ENCODE data around the gene ACBD3.

ACBD3 gene

DNA sequence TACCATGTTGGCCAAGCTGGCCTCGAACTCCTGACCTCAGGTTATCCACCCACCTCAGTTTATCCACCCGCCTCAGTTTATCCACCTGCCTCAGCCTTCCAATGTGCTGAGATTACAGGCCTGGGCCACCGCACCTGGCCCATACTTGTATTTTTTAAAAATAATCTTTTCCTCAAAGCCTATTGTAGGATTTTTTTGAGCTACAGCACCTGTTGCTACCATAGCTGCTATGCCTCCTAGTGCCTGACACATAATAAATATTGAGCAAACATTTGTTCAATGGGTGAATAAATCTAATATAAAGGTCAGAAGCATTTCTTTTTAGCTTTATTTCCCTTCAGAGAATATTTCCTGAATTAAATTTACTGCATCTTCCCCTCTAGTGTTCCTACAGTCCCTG is 15.7 kb upstream of the ACBD3 start:
- in situ Hi-C loops (cut with MboI; ENCODE audit: low sequenced_read_pairs), result no loop called here

DNA sequence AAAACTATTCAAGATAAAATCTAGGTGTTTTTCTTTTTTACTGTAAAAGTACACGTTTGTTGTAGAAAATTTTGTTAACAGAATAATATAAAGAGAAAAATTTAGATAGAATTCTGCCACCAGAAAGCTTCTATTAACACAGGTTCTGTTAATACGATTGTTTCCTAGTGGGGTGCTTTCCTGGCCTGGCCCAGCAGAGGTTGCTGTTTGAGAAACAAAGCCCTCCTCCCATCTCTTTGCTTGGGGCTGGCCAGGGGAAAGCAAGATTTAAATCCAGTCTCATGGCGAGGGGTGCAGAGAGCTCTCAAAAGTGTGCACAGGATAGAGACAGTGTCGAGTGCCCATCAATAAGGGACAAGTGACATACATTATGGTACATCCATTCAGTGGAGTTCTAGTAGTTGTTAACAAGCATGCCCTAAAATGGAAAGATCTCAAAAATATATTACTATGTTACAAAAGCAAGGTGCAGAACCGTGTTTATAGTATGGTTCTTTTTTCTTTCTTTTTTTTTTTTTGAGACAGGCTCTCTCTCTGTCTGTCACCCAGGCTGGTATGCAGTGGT is 14.6 kb upstream of the ACBD3 start:
- in situ Hi-C loops (cut with MboI; ENCODE audit: low sequenced_read_pairs), result no loop called here

DNA sequence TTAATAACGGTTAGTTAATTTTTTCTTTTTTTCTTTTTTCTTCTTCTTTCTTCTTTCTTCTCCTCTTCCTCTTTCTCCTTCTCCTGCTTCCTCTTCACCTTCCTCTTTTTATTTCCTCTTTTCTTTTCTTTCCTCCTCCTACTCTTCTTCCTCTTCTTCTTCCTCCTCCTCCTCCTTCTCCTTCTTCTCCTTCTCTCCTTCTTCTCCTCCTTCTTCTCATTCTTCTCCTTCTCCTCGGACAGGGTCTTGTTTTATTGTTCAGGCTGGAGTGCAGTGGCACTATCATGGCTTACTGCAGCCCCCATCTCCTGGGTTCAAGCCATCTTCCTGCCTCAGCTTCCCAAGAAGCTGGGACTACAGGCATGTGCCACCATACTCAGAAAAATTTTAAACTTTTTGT is 13.4 kb upstream of the ACBD3 start:
- in situ Hi-C loops (cut with MboI; ENCODE audit: low sequenced_read_pairs), result no loop called here

DNA sequence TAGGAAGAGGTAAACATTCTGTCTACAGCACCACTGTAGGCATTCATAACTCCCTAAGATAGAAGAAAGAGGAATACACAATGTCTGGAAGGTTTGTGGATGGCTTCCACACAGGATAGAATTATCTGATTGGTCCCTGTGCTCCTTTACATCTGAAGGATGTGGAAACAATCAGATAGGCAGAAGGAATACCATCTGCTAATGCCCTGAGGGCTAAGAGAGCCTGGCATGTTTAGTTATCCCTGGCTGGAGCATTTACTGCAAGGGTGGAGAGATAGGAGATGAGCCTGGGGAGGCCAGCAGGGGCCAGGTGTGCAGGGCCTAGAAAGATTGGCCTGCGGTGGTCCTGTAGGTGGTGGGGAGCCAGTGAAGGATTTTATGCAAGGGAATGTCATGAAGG is 8.6 kb upstream of the ACBD3 start:
- in situ Hi-C loops (cut with MboI; ENCODE audit: low sequenced_read_pairs), result no loop called here

DNA sequence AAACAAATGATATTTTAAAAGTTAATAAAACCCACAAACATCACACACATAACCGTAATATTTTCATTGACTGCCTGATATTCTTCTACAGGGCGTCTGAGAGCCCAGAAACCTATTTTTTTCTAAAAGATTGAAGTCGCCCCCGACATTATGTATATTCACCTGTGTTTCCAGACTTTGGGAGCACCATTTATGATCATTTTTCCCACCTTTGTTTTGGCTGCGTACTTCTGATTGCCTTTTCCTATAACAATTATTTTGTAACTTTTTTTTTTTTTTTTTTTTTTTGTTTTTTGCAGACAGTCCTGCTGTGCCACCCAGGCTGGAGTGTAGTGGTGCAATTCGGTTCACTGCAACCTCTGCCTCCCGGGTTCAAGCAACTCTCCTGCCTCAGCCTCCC is 839 bp upstream of the ACBD3 start:
- in situ Hi-C loops (cut with MboI; ENCODE audit: low sequenced_read_pairs), result no loop called here

DNA sequence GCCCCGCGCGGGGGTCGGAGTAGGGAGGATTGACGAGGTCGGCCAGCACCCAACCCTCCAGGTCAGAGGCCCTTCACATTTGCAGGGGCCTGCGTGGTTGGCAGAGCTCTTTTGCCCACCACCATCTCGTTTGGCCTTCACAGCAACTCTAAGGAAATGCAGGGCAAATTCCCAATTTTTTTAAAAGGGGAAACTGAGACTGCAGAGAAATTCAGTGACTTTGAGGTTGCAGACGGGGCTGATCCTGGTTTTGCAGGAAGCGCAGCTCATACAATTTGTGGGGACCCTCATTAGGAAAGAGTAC is 430 bp upstream of the ACBD3 start:
- in situ Hi-C loops (cut with MboI; ENCODE audit: low sequenced_read_pairs), result no loop called here

DNA sequence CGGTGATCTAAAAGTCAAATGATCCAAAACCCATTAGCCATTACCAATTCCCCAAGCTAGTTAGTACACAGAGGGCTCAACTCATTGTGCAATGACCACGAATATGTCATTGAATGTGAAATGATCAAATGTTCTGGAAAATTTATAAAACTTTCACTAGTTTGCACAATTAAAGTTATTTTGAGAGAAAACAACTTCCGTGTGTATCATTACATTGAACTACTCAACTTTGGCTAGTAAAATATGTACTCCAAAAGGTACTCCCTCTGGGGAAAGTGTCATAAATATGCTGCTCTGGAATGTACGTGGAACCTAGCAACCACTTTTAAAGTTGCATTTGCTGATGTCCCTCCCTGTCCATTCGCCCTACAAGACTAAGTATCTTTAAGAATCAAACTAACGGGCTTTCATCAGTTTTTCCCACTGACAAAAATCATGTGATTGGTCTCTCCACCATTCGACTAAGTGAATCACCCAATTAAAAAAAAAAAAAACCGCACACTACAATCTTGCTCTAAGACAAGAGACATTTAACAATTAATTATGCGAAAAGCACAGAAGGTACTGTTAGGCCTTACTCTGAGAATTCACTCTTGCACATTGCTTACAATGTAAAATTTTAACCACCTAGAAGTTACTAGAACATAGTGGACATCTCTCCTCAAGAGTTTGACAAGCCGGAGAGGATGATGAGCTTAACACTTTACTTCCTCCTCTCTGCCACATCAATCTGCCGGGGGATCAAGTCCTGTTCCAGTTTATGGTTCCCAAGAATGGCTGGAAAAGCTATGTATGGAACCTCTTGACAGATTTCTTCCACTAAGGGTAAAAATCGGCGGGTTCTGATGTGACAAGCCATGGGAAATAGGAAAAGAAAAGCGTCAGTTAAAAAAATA is 1.2 kb downstream of the ACBD3 start:
- in situ Hi-C loops (cut with MboI; ENCODE audit: low sequenced_read_pairs), result no loop called here

DNA sequence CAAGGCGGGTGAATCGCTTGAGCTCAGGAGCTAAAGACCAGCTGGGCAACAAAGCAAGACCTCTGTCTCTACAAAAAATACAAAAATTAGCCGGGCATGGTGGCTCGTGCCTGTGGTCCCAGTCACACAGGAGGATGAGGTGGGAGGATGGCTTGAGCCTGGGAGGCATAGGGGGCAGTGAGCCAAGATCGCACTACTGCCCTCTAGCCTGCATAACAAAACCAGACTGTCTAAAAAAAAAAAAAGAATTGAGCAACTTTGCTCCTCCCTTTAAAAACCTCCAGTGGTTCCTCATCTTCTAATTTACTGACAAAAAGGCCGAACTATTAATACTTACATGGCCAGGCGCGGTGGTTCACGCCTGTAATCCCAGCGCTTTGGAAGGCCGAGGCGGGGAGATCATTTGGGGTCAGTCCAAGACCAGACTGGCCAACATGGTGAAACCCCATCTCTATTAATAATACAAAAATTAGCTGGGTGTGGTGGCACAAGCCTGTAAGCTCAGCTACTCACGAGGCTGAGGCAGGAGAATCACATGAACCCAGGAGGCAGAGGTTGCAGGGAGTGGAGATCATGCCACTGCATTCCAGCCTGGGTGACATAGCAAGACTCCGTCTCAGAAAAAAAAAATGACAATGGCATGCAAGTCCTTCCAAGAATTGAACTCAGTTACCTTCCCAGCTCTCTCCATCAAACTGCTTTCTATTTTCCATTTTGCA is 4.4 kb downstream of the ACBD3 start:
- in situ Hi-C loops (cut with MboI; ENCODE audit: low sequenced_read_pairs), result no loop called here

DNA sequence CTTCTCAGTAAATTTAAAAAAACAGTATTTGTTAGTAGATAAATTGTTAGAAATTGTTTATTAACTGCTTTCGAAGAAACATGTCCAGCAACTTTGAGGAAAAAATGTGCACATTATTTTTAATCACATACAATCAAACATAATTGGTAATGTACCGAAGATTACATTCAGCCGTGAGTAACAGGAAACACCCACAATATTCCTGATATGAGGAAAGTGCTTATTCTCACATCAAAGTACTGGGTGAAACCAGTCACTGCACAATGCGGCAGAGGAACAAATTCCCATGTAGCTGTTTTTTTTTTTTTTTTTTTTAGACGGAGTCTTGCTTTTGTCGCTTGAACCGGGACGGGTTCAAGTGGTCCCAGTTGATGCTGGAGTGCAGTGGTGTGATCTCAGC is 9.7 kb downstream of the ACBD3 start:
- in situ Hi-C loops (cut with MboI; ENCODE audit: low sequenced_read_pairs), result no loop called here

DNA sequence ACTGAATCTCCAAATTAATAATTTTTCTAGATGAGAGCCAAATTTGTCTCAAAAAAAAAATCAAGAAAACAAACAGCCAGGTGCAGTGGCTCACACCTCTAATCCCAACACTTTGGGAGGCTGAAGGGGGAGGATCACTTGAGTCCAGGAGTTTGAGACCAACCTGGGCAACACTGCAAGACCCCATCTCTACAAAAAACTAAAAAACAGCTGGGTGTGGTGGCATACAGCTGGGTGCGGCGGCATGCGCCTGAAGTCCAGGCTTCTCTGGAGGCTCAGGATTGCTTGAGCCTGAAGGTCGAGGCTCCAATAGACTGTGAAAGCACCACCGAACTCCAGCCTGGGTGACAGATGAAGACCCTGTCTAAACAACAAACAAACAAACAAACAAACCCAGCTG is 14.0 kb downstream of the ACBD3 start:
- in situ Hi-C loops (cut with MboI; ENCODE audit: low sequenced_read_pairs), result no loop called here

DNA sequence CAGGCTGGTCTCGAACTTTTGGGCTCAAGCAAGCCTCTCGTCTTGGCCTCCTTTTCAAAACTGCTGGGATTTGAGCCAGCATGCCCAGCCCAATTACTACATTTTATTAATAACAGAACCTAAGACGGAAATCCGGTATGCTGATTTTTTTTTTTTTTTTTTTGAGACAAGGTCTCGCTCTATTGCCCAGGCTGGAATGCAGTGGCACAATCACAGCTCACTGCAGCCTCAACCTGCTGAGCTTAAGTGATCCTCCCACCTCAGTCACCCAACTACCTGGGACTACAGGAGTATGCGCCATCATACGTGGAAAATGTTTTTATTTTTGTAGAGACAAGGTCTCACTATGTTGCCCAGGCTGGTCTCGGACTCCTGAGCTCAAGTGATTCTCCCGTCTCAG is 20.2 kb downstream of the ACBD3 start:
- in situ Hi-C loops (cut with MboI; ENCODE audit: low sequenced_read_pairs), result no loop called here

DNA sequence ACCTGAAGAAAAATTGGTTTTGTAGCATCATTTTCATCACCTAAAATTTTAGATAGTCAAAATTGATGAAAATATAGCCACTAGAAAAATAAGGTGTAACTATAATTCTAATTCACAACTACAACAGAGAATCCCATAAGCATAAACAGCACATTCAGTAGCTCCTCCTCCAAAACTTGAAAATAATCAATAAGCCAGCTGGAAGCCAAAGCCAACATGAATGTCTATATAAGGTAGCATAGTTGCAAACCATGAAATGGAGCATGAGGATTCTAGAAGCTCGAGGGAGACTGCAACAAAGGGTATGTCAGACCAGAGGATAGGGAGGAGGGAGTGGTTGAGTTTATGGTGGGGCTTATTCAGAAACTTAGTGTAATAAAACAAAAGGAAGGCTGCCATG is 22.4 kb downstream of the ACBD3 start:
- in situ Hi-C loops (cut with MboI; ENCODE audit: low sequenced_read_pairs), result no loop called here

DNA sequence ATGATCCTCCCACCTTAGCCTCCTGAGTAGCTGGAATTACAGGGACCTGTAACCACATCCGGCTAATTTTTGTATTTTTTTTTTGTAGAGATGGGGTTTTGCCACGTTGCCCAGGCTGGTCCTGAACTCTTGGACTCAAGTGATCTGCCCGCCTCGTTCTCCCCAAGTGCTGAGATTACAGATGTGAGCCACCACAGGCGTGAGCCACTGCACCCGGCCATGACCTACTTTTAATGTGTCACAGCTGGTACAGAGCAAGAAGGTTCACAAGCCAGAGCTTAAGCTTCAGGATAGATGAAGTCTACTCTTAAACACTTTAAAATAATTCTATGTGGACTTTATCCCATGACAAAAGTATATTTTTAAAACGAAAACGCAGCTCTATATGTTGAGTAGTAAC is 23.6 kb downstream of the ACBD3 start:
- in situ Hi-C loops (cut with MboI; ENCODE audit: low sequenced_read_pairs), result no loop called here

DNA sequence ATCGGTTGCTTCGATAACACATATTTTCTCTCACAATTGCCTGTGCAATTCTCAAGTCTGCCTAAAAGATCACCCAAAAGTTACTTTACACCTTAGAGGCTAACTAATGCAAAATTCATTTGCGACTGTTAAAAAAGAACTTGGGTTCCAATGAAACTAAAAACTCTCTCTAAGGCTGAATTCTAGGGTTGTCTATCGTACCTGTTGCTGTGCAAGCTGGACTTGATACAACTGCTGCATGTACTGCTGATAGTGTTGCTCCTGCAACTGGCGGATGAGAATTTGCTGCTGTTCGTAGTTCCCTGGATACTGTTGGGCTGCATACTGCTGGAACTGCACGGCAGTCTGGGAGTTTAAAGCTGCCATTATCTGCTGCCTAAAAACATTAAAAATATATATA is 27.6 kb downstream of the ACBD3 start:
- in situ Hi-C loops (cut with MboI; ENCODE audit: low sequenced_read_pairs), result no loop called here

DNA sequence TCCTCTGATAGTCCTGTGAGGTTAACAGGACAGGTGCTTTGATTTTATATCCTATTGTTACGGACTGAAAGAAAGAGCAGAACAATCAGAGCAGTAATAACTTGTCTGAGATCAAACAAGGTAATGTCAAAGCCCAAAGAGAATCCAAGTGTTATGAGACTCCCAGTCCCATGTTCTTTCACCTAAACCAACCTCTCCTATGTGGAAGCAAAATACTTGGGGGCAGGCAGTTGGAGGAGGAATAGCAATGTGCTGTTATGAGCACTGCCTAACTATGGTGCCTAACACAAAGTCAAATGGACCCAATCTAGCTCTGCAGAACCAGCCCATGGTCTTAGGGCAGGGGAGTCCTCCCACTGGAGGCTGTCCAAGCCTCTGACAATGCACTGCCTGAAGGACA is 28.1 kb downstream of the ACBD3 start:
- in situ Hi-C loops (cut with MboI; ENCODE audit: low sequenced_read_pairs), result no loop called here

DNA sequence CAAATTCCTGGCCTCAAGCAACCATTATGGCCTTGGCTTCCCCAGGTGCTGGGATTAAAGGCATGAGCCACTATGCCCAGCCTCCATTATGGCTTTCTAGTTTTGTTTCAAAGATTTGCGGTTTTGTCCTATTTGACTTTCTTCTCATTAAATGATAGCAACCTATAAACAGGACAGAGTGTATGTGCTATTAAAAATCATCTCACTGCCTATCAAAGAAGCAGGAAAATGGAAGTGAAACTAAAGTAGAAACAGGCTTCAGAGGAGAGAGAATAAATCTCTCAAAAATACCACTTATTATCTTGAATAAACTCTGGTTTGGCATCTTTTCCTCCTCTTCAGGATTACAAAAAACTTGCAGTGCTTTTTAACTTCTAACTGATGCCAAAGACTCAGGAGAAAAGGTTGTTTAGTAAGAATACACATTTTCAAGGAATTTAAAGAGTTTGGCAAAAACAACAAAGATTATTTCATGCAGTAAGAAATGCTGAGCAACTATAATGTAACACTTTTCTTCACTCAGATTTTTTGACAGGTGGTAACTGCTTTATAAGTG is 28.7 kb downstream of the ACBD3 start:
- in situ Hi-C loops (cut with MboI; ENCODE audit: low sequenced_read_pairs), result no loop called here

DNA sequence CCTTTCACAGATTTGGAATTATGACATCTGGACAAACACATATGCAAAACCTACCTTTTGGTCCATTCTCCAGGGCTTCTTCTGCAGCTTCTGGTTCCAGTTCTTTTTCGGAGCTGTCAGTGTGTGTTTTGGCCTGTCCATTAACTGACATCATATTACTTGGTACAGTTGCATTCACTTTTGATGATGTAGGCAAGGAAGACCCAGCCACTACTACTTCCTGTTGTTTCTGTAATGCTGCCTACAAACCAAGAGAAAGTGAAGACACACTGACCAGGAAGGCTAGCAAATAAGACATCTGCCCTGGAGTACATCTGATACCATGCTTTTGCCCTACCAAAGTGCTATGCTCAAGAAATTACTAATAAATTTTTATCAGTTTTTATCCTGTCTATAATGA is 31.9 kb downstream of the ACBD3 start:
- in situ Hi-C loops (cut with MboI; ENCODE audit: low sequenced_read_pairs), result no loop called here

DNA sequence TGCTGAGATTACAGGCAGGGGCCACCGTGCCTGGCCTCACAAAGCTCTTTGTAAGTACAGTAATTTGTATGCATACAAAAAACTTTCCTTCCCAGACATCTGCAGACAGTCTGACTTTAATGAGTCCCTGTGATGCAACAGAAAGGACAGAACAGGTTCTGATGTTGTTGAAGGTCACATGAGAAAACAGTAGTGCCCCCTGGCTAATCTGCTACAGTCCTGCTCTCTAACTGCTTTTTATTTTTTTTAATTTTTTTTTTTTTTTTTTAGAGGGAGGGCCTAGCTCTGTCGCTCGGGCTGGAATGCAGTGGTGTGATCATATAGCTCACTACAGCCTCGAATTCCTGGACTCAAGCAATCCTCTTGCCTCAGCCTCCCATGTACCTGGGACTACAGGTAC is 36.7 kb downstream of the ACBD3 start:
- in situ Hi-C loops (cut with MboI; ENCODE audit: low sequenced_read_pairs), result no loop called here

DNA sequence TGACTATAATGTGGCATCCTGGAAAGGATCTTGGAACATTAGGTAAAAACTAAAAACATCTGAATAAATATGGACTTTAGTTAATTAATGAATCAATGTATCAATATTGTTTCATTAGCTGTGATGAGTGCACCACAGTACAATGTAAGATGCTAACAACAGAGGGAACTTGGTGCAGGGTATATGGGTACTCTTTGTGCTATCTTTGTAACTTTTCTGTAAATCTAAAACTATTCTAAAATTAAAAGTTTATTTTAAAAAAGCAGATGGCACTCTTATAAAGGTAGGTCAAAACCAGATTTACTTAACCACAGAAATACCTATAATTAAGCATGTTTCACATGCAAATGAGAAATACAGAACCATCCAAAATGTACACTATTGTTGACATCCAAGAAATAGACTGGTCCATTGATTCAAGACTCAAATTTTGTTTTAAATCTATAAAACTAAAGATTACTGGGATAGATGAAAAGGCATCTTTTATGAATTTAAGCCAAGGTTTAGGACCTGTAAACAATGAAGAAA is 38.4 kb downstream of the ACBD3 start:
- in situ Hi-C loops (cut with MboI; ENCODE audit: low sequenced_read_pairs), result no loop called here

DNA sequence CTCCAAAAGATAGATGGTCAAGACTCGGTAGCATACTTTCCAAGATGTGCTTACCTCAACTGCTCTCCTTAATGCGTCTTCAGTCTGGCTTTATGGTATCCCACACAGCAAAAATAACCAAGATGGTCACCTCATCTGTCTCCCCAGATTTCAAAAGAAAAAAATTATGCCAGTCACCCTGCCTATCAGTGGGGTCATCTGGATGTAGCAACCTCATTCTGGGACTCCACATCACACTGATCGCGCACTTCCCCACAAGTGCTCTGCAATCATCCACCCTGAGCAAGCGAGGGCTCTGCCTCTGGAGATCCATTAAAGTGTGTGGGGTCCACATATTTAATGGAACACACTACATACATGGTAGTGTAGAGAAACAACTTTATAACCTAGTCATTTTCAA is 42.5 kb downstream of the ACBD3 start:
- in situ Hi-C loops (cut with MboI; ENCODE audit: low sequenced_read_pairs), result no loop called here

DNA sequence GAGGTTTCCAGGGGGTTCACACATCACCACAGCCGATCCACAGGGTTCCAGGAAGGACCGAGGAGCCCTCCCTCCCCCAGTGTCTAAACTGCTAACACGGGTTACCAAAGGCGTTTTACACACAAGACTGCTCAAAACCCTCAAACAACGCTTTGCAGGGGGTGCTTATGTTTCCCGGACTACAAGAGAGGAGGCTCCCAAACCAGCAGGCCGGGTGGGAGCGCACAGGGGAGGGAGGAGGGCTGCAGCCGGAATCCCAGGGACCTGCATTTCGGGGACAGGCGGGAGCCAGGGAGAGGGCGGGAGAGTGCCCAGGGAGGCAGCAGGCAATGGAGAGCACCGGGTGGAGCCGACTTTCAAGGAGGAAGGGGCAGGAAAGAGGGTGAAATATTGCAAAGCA is 50.8 kb downstream of the ACBD3 start:
- in situ Hi-C loops (cut with MboI; ENCODE audit: low sequenced_read_pairs), result no loop called here
